ENCODE results near the gene C10orf105.
A peak's percentile ranks its signal among the peaks of the same experiment; 100 is the strongest.

Gene C10orf105

GRCh38 chr10:71700731-71701368 is 18.7 kb downstream of the C10orf105 start:
- H3K27me3 Mint-ChIP-seq = no peaks in the 10 kb centered on the region
- H3K4me3 Mint-ChIP-seq = no peak overlapping the region
- peak overlapping the region; percentile 63 for H3K27ac Mint-ChIP-seq
- intact Hi-C loops (cut with micrococcal nuclease) = loop anchor here (10.0 kb wide), 1 partner anchor 216 kb away; no protein-coding TSS in a partner anchor
- peaks cover 80% of the 10 kb centered on the region for H3K4me1 Mint-ChIP-seq (ENCODE audit: low read depth)
- H3K36me3 Mint-ChIP-seq (ENCODE audit: low read depth) = no peaks in the 10 kb centered on the region
- no peaks in the 10 kb centered on the region for H3K9me3 Mint-ChIP-seq

- Mint-ChIP-seq H3K9me3 (no peaks in the 10 kb centered on the region), H3K27me3 (no peaks in the 10 kb centered on the region), H3K27ac (peak overlapping the region; percentile 63), H3K4me1 (ENCODE audit: low read depth) (peaks cover 89% of the 10 kb centered on the region), H3K4me3 (no peak overlapping the region), H3K36me3 (ENCODE audit: low read depth) (no peaks in the 10 kb centered on the region)
- intact Hi-C loops (cut with micrococcal nuclease) = loop anchor here (5.0 to 10.0 kb wide), 2 partner anchors 64 to 386 kb away; no protein-coding TSS in a partner anchor
Observed at GRCh38 chr10:71698737-71699136, 20.8 kb downstream of the C10orf105 start.

- H3K9me3 Mint-ChIP-seq = no peaks in the 10 kb centered on the region
- H3K36me3 Mint-ChIP-seq (ENCODE audit: low read depth) = no peaks in the 10 kb centered on the region
- peaks cover 92% of the 10 kb centered on the region for H3K4me1 Mint-ChIP-seq (ENCODE audit: low read depth)
- no peak overlapping the region for H3K4me3 Mint-ChIP-seq
- no peaks in the 10 kb centered on the region for H3K27me3 Mint-ChIP-seq
- intact Hi-C loops (cut with micrococcal nuclease) = loop anchor here (5.0 to 10.0 kb wide), 2 partner anchors 63 to 386 kb away; no protein-coding TSS in a partner anchor
- peak overlapping the region; percentile 97 for H3K27ac Mint-ChIP-seq
Observed at GRCh38 chr10:71697938-71698709, 21.5 kb downstream of the C10orf105 start.

- H3K4me3 Mint-ChIP-seq = no peak overlapping the region
- intact Hi-C loops (cut with micrococcal nuclease) = loop anchor here (5.0 to 10.0 kb wide), 2 partner anchors 62 to 384 kb away; no protein-coding TSS in a partner anchor
- H3K36me3 Mint-ChIP-seq (ENCODE audit: low read depth) = no peaks in the 10 kb centered on the region
- peaks cover 93% of the 10 kb centered on the region for H3K4me1 Mint-ChIP-seq (ENCODE audit: low read depth)
- H3K27ac Mint-ChIP-seq = peak overlapping the region; percentile 97
- no peaks in the 10 kb centered on the region for H3K9me3 Mint-ChIP-seq
- H3K27me3 Mint-ChIP-seq = no peaks in the 10 kb centered on the region
Observed at GRCh38 chr10:71696628-71697326, 22.8 kb downstream of the C10orf105 start.

- no peaks in the 10 kb centered on the region for H3K9me3 Mint-ChIP-seq
- H3K4me1 Mint-ChIP-seq (ENCODE audit: low read depth) = peaks cover 84% of the 10 kb centered on the region
- no peak overlapping the region for H3K4me3 Mint-ChIP-seq
- H3K27me3 Mint-ChIP-seq = no peaks in the 10 kb centered on the region
- intact Hi-C loops (cut with micrococcal nuclease) = loop anchor here (5.0 to 10.0 kb wide), 2 partner anchors 61 to 383 kb away; no protein-coding TSS in a partner anchor
- peak overlapping the region; percentile 97 for H3K27ac Mint-ChIP-seq
- no peaks in the 10 kb centered on the region for H3K36me3 Mint-ChIP-seq (ENCODE audit: low read depth)
Observed at GRCh38 chr10:71695502-71696476, 23.8 kb downstream of the C10orf105 start.

- peaks cover 83% of the 10 kb centered on the region for H3K4me1 Mint-ChIP-seq (ENCODE audit: low read depth)
- no peaks in the 10 kb centered on the region for H3K36me3 Mint-ChIP-seq (ENCODE audit: low read depth)
- no peaks in the 10 kb centered on the region for H3K27me3 Mint-ChIP-seq
- peak overlapping the region; percentile 97 for H3K27ac Mint-ChIP-seq
- peak overlapping the region; percentile 68 for H3K4me3 Mint-ChIP-seq
- intact Hi-C loops (cut with micrococcal nuclease) = loop anchor here (10.0 kb wide), 1 partner anchor 60 kb away; no protein-coding TSS in a partner anchor
- no peaks in the 10 kb centered on the region for H3K9me3 Mint-ChIP-seq
Observed at GRCh38 chr10:71694567-71694968, 25.0 kb downstream of the C10orf105 start.

GRCh38 chr10:71694039-71694501 is 25.5 kb downstream of the C10orf105 start:
- intact Hi-C loops (cut with micrococcal nuclease) = loop anchor here (10.0 kb wide), 1 partner anchor 59 kb away; no protein-coding TSS in a partner anchor
- peak overlapping the region; percentile 68 for H3K4me3 Mint-ChIP-seq
- peak overlapping the region; percentile 97 for H3K27ac Mint-ChIP-seq
- peaks cover 79% of the 10 kb centered on the region for H3K4me1 Mint-ChIP-seq (ENCODE audit: low read depth)
- H3K9me3 Mint-ChIP-seq = no peaks in the 10 kb centered on the region
- H3K27me3 Mint-ChIP-seq = no peaks in the 10 kb centered on the region
- no peaks in the 10 kb centered on the region for H3K36me3 Mint-ChIP-seq (ENCODE audit: low read depth)

GRCh38 chr10:71693377-71693776 is 26.2 kb downstream of the C10orf105 start:
- intact Hi-C loops (cut with micrococcal nuclease) = loop anchor here (10.0 kb wide), 1 partner anchor 59 kb away; no protein-coding TSS in a partner anchor
- Mint-ChIP-seq H3K36me3 (ENCODE audit: low read depth) (peaks cover 2% of the 10 kb centered on the region), H3K27me3 (no peaks in the 10 kb centered on the region), H3K27ac (peak overlapping the region; percentile 97), H3K9me3 (peaks cover 2% of the 10 kb centered on the region), H3K4me1 (ENCODE audit: low read depth) (peaks cover 73% of the 10 kb centered on the region), H3K4me3 (no peak overlapping the region)

GRCh38 chr10:71692598-71693306 is 26.8 kb downstream of the C10orf105 start:
- Mint-ChIP-seq H3K27ac (peak overlapping the region; percentile 43), H3K27me3 (peaks cover 2% of the 10 kb centered on the region), H3K9me3 (peaks cover 9% of the 10 kb centered on the region), H3K36me3 (ENCODE audit: low read depth) (peaks cover 7% of the 10 kb centered on the region), H3K4me1 (ENCODE audit: low read depth) (peaks cover 73% of the 10 kb centered on the region), H3K4me3 (no peak overlapping the region)
- intact Hi-C loops (cut with micrococcal nuclease) = loop anchor here (10.0 kb wide), 1 partner anchor 58 kb away; no protein-coding TSS in a partner anchor

- Mint-ChIP-seq H3K27me3 (peaks cover 7% of the 10 kb centered on the region), H3K36me3 (ENCODE audit: low read depth) (peaks cover 7% of the 10 kb centered on the region), H3K9me3 (peaks cover 9% of the 10 kb centered on the region), H3K4me1 (ENCODE audit: low read depth) (peaks cover 64% of the 10 kb centered on the region), H3K27ac (peak overlapping the region; percentile 7), H3K4me3 (no peak overlapping the region)
- intact Hi-C loops (cut with micrococcal nuclease) = loop anchor here (10.0 kb wide), 1 partner anchor 57 kb away; no protein-coding TSS in a partner anchor
Observed at GRCh38 chr10:71691405-71691804, 28.2 kb downstream of the C10orf105 start.

GRCh38 chr10:71690094-71690720 is 29.4 kb downstream of the C10orf105 start:
- Mint-ChIP-seq H3K27ac (peak overlapping the region; percentile 7), H3K4me1 (ENCODE audit: low read depth) (peaks cover 53% of the 10 kb centered on the region), H3K36me3 (ENCODE audit: low read depth) (peaks cover 7% of the 10 kb centered on the region), H3K27me3 (peaks cover 13% of the 10 kb centered on the region), H3K4me3 (no peak overlapping the region), H3K9me3 (peaks cover 9% of the 10 kb centered on the region)
- intact Hi-C loops (cut with micrococcal nuclease) = loop anchor here (10.0 kb wide), 1 partner anchor 55 kb away; no protein-coding TSS in a partner anchor

GRCh38 chr10:71688256-71688655 is 31.3 kb downstream of the C10orf105 start:
- intact Hi-C loops (cut with micrococcal nuclease) = no loop called here
- H3K27ac Mint-ChIP-seq = peak overlapping the region; percentile 51
- H3K9me3 Mint-ChIP-seq = peaks cover 9% of the 10 kb centered on the region
- peaks cover 49% of the 10 kb centered on the region for H3K4me1 Mint-ChIP-seq (ENCODE audit: low read depth)
- H3K27me3 Mint-ChIP-seq = peaks cover 16% of the 10 kb centered on the region
- H3K4me3 Mint-ChIP-seq = no peak overlapping the region
- H3K36me3 Mint-ChIP-seq (ENCODE audit: low read depth) = peaks cover 7% of the 10 kb centered on the region

Measured in dendritic cell treated with granulocyte-macrophage colony-stimulating factor and Interleukin-4, amounts not matched to agents 40 ng/mL and 50 ng/mL, for 4 days (primary cell).